IMR-90 (cell line): ENCODE data around the gene MYADML2. TPM values are rescaled to one million over a fixed set of nuclear protein-coding genes. Genes with fewer than 3 reads are reported as not detected.

Experiments used
- ATAC-seq: fragments of 200-7000 bp; cut with Tn5 transposase; 2 replicates; pipeline ENCODE4 v1.9.1; 2020; ENCODE audit warnings: low read depth, mild to moderate bottlenecking, moderate library complexity
- BruUV-seq: library from RNA; stranded (reverse); fragments of 400-500 nt; replicated peaks from 2 replicates; lab custom pipeline; 2021; lab: Mats Ljungman, UMichigan
- CTCF ChIA-PET: fragments of 300-600 bp; formaldehyde crosslinking; extraction: SDS; loops from one replicate; lab custom pipeline; 2021; ENCODE audit warnings: antibody characterized with exemption; lab: Yijun Ruan, JAX
- POLR2A ChIA-PET: fragments of 300-600 bp; sonication (Branson Sonifier 250); formaldehyde crosslinking; loops from one replicate; lab custom pipeline; 2022; ENCODE audit warnings: antibody characterized with exemption; ENCODE audit not compliant: unreplicated experiment; lab: Charles Lee
- DNase-seq: peaks from one replicate; pipeline ENCODE4 v3.0.0; 2013
- H2AFZ ChIP-seq: replicated peaks from 2 replicates; pipeline ENCODE3; 2013; ENCODE audit warnings: low read length, mild to moderate bottlenecking; ENCODE audit not compliant: poor library complexity
- H2AK5ac ChIP-seq: 2 replicates; pipeline ENCODE4 v1.6.1; 2013; ENCODE audit warnings: low read depth, low read length, inconsistent platforms
- H2AK9ac ChIP-seq: replicated peaks from 2 replicates; pipeline ENCODE3; 2013; ENCODE audit warnings: mild to moderate bottlenecking, low read depth, low read length, moderate library complexity; ENCODE audit not compliant: poor library complexity
- H2BK120ac ChIP-seq: 2 replicates; pipeline ENCODE4 v1.6.1; 2013; ENCODE audit warnings: low read depth, low read length, inconsistent platforms
- H2BK15ac ChIP-seq: 3 replicates; pipeline ENCODE4 v1.6.1; 2013; ENCODE audit warnings: low read depth, low read length, inconsistent platforms
- H2BK20ac ChIP-seq: 2 replicates; pipeline ENCODE4 v1.6.1; 2013; ENCODE audit warnings: low read depth, mild to moderate bottlenecking, inconsistent platforms, low read length, moderate library complexity
- H2BK5ac ChIP-seq: 2 replicates; pipeline ENCODE4 v1.6.1; 2013; ENCODE audit warnings: mild to moderate bottlenecking, low read depth, low read length, inconsistent platforms; ENCODE audit not compliant: poor library complexity, severe bottlenecking
- H3K14ac ChIP-seq: replicated peaks from 2 replicates; pipeline ENCODE4 v1.6.1; 2013; ENCODE audit warnings: low read depth, low read length, inconsistent platforms
- H3K18ac ChIP-seq: 2 replicates; pipeline ENCODE4 v1.6.1; 2013; ENCODE audit warnings: low read depth, low read length, control low read depth
- H3K23ac ChIP-seq: 2 replicates; pipeline ENCODE4 v1.6.1; 2013; ENCODE audit warnings: low read depth, low read length, inconsistent platforms
- H3K27ac ChIP-seq: 2 replicates; pipeline ENCODE4 v1.5.1; 2013; ENCODE audit warnings: mild to moderate bottlenecking, control low read depth, low read length; ENCODE audit not compliant: insufficient read depth
- H3K27me3 ChIP-seq: 2 replicates; pipeline ENCODE4 v1.6.1; 2013; ENCODE audit warnings: low read length; ENCODE audit not compliant: control insufficient read depth, insufficient read depth
- H3K36me3 ChIP-seq: 2 replicates; pipeline ENCODE4 v1.6.1; 2013; ENCODE audit warnings: low read length, mixed read lengths; ENCODE audit not compliant: control insufficient read depth, insufficient read depth
- H3K4ac ChIP-seq: 2 replicates; pipeline ENCODE4 v1.6.1; 2013; ENCODE audit warnings: low read depth, low read length, inconsistent platforms
- H3K4me1 ChIP-seq: 2 replicates; pipeline ENCODE4 v1.6.1; 2013; ENCODE audit warnings: low read length, mixed read lengths; ENCODE audit not compliant: control insufficient read depth, insufficient read depth
- H3K4me2 ChIP-seq: 2 replicates; pipeline ENCODE4 v1.6.1; 2013; ENCODE audit warnings: low read depth, mild to moderate bottlenecking, control low read depth, low read length, moderate library complexity
- H3K4me3 ChIP-seq: 2 replicates; pipeline ENCODE4 v1.5.1; 2013; ENCODE audit warnings: low read depth, mild to moderate bottlenecking, control low read depth, low read length, moderate library complexity; ENCODE audit not compliant: insufficient read depth
- H3K56ac ChIP-seq: 2 replicates; pipeline ENCODE4 v1.6.1; 2013; ENCODE audit warnings: low read length, inconsistent platforms; ENCODE audit not compliant: insufficient read depth; ENCODE audit errors: extremely low read depth
- H3K79me1 ChIP-seq, 2 experiments: 2 replicates each; pipeline ENCODE4 v1.6.1; 2013; ENCODE audit warnings: low read length in 2 of 2, inconsistent platforms in 1 of 2, low read depth in 1 of 2
- H3K9ac ChIP-seq: 2 replicates; pipeline ENCODE4 v1.6.1; 2013; ENCODE audit warnings: low read depth, low read length, control low read depth
- H3K9me1 ChIP-seq: 2 replicates; pipeline ENCODE4 v1.6.1; 2013; ENCODE audit warnings: low read length, inconsistent platforms; ENCODE audit not compliant: insufficient read depth
- H3K9me3 ChIP-seq: 2 replicates; pipeline ENCODE4 v1.6.1; 2013; ENCODE audit warnings: low read length; ENCODE audit not compliant: control insufficient read depth, insufficient read depth
- H4K20me1 ChIP-seq: 2 replicates; pipeline ENCODE4 v1.6.1; 2013; ENCODE audit warnings: low read length, inconsistent platforms; ENCODE audit not compliant: insufficient read depth
- H4K5ac ChIP-seq: 2 replicates; pipeline ENCODE4 v1.6.1; 2013; ENCODE audit warnings: mild to moderate bottlenecking, low read depth, low read length, control low read depth
- H4K8ac ChIP-seq, 2 experiments: 2 replicates each; pipeline ENCODE4 v1.6.1; 2013; ENCODE audit warnings: low read depth in 2 of 2, low read length in 2 of 2, control low read depth in 1 of 2, inconsistent platforms in 1 of 2
- H4K91ac ChIP-seq: 2 replicates; pipeline ENCODE4 v1.6.1; 2013; ENCODE audit warnings: low read depth, low read length, inconsistent platforms; ENCODE audit not compliant: insufficient read depth
- CEBPB ChIP-seq: IDR thresholded peaks from 2 replicates; pipeline ENCODE4 v1.6.1; 2012; ENCODE audit warnings: low read depth, low read length, improper control_type of control experiment
- POLR2A ChIP-seq: IDR thresholded peaks from 2 replicates; pipeline ENCODE4 v1.6.1; 2012; ENCODE audit warnings: mild to moderate bottlenecking, low read depth, low read length
- RAD21 ChIP-seq: IDR thresholded peaks from 2 replicates; pipeline ENCODE4 v1.6.1; 2012; ENCODE audit warnings: low read length, improper control_type of control experiment
- WGBS, 2 experiments: methylation state at CpG; one replicate each; pipeline versions ENCODE4 v1.1.5 to v1.1.7; 2013; ENCODE audit warnings: missing lambda C conversion rate in 2 of 2; ENCODE audit not compliant: insufficient read length in 1 of 2; ENCODE audit errors: extremely low coverage in 2 of 2; 5-methylcytosine and 5-hydroxymethylcytosine counted together
- dilution Hi-C: fragments of 300-500 bp; cut with HindIII; formaldehyde crosslinking; loops from one replicate; pipeline ENCODE4 v1.14.3; 2018; ENCODE audit warnings: low sequenced_read_pairs; ENCODE audit not compliant: unreplicated experiment
- in situ Hi-C: fragments of 300-500 bp; cut with MboI; formaldehyde crosslinking; loops from 3 replicates; pipeline ENCODE4 v1.14.3; 2019; ENCODE audit warnings: low sequenced_read_pairs, inconsistent platforms, mixed read lengths
- intact Hi-C: fragments of 100-400 bp; cut with micrococcal nuclease; formaldehyde crosslinking; loops from 2 replicates; pipeline ENCODE4 v1.10.0; 2022
- polyA plus RNA-seq, 3 experiments: library from polyadenylated mRNA; depleted of rRNA; stranded (reverse); fragments of >200 nt; gene quantifications; 2 replicates each; pipeline ENCODE4 v1.2.3, GENCODE V29; 2012; ENCODE audit warnings: low replicate concordance in 1 of 3
- total RNA-seq: library from RNA; depleted of rRNA; stranded (reverse); fragments of >200 nt; gene quantifications from 2 replicates; pipeline ENCODE4 v1.2.3, GENCODE V29; 2012

The MYADML2 gene
- total and polyA plus RNA-seq, 2 of the 4 experiments (the other 2 are of a cell fraction), result not detected

DNA sequence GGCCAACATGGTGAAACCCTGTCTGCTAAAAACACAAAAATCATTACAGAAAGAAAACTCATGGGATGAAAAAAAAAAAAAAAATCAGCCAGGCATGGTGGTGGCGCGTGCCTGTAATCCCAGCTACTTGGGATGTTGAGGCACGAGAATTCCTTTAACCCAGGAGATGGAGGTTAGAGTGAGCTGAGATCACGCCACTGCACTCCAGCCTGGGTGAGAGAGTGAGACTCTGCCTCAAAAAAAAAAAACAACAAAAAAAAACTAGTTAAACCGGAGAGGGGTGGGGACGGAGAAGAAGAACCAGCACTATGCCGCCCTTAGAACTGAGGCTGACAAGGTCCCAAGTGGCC is 21.3 kb upstream of the MYADML2 start:
- H3K18ac ChIP-seq, result peak overlapping the region; percentile 90; the same call in 1 of the 2 replicates
- H2AK9ac ChIP-seq, result no peak overlapping the region
- WGBS, 2 experiments, result 92% methylated on average over 2 of the region's 7 CpGs; no CpG with 5 or more reads in 1 of the 2 experiments
- H4K5ac ChIP-seq, result peak overlapping the region; percentile 90; the same call in 1 of the 2 replicates
- no peaks in the 10 kb centered on the region; the same call in 1 of the 2 replicates for H3K9me1 ChIP-seq
- peaks cover 4% of the 10 kb centered on the region for H3K27me3 ChIP-seq
- H4K8ac ChIP-seq, result peak overlapping the region in 1 of 2 experiments; percentile 72; a peak in 1 of 4 replicates
- H4K20me1 ChIP-seq, result no peaks in the 10 kb centered on the region
- H3K79me1 ChIP-seq, result no peaks in the 10 kb centered on the region
- no peak for ATAC-seq
- in situ Hi-C loops, result loop anchor here (5.0 kb wide), 1 partner anchor 49 kb away; no protein-coding TSS in a partner anchor
- no peak overlapping the region for H2BK5ac ChIP-seq
- no TSS peak for BruUV-seq
- H3K9me3 ChIP-seq, result peaks cover under 1% of the 10 kb centered on the region
- ChIA-PET POLR2A (no interaction called here), CTCF (interaction anchor here (1.6 kb wide), 1 partner anchor 9 kb away, joined by 7 read pairs; no protein-coding TSS in a partner anchor)
- peak overlapping the region; percentile 42 for H3K4ac ChIP-seq
- H3K4me3 ChIP-seq, result no peak overlapping the region
- no peak overlapping the region for H4K91ac ChIP-seq
- H3K23ac ChIP-seq, result no peak overlapping the region
- H2AFZ ChIP-seq, result peak overlapping the region; percentile 82
- no peak overlapping the region for H2BK120ac ChIP-seq
- H3K14ac ChIP-seq, result no peak overlapping the region
- H3K9ac ChIP-seq, result no peak overlapping the region
- H2BK15ac ChIP-seq, result no peak overlapping the region; the same call in 2 of the 3 replicates
- H3K56ac ChIP-seq, result no peak overlapping the region
- peaks cover 9% of the 10 kb centered on the region; the same call in 1 of the 2 replicates for H3K4me1 ChIP-seq
- H2AK5ac ChIP-seq, result peak overlapping the region; percentile 4; the same call in 1 of the 2 replicates
- H3K27ac ChIP-seq, result no peak overlapping the region
- intact Hi-C loops, result loop anchor here (10.0 kb wide), 1 partner anchor 186 kb away; no protein-coding TSS in a partner anchor
- no peak for DNase-seq
- H3K36me3 ChIP-seq, result no peaks in the 10 kb centered on the region
- no peak for TF ChIP-seq POLR2A
- TF ChIP-seq RAD21, result no peak
- TF ChIP-seq CEBPB, result no peak
- dilution Hi-C loops, result no loop called here
- H3K4me2 ChIP-seq, result peak overlapping the region; percentile 86; the same call in 1 of the 2 replicates
- peak overlapping the region; percentile 33; the same call in 1 of the 2 replicates for H2BK20ac ChIP-seq
